GM18873 (cell line): ENCODE results near the gene RMI2.
"Not testable (repeated sequence)": the region's sequence is repeated elsewhere in the genome, so short reads cannot be mapped to it uniquely, and the experiment has no call there.

Experiments used
- ATAC-seq: cut with Tn5 transposase; IDR thresholded peaks from one replicate; pipeline ENCODE4 v1.9.1; 2021; ENCODE audit warnings: mild to moderate bottlenecking, moderate library complexity, moderate number of reproducible peaks; ENCODE audit not compliant: unreplicated experiment, low FRiP score

Gene RMI2

DNA sequence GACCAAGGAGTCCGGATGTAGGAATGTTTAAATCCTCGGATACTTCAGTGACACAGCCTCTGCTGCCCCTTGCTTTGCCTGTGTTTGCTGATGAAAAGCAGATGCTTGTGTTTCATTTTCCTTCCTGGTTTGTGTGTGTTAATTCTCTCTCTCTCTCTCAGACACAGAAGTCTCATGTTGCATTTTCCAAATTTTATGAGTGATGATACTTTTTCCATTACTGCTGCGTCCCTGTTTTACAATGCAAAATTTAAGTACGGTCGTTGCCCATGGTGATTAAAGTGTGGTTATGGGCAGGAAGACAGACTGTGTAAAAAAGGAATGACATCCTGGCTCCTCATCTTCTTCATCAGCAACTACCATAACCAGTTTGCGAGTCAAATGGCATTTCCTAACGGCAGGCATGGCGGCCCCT, 5.7 kb downstream of the RMI2 start:
- no peak for ATAC-seq

DNA sequence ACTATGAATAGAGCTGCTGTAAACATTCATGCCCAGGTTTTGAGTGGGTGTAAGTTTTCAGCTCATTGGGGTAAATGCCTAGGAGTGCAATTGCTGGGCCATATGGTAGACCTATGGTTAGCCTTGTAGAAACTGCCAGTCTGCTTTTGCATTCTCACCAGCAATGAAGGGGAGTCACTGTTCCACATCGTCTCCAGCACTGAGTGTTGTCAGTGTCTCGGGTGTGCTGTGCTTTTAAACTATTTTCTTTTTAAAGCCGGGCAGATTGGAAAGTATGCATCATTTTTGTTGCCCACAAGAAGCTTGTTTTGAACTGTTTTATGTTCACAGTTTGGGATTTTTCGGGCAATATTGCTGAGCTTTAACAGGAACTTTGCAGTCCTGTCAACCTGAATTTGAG, 7.9 kb downstream of the RMI2 start:
- no peak for ATAC-seq

DNA sequence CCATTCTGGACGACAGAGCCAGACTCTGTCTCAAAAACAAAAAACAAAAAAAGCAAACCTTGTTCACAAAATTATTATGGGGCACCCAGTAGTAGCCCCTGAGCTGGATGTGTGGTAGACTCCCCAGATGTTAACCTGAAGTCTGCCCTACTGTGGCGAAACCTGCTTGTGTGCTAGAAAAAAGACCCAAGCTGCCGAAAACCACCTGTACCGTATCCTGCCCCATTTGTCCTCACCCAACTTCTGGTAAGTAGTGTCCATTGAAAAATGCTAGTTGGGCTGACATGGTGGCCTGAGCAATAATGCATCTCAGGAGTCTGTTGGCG, 9.1 kb downstream of the RMI2 start:
- ATAC-seq: no peak

DNA sequence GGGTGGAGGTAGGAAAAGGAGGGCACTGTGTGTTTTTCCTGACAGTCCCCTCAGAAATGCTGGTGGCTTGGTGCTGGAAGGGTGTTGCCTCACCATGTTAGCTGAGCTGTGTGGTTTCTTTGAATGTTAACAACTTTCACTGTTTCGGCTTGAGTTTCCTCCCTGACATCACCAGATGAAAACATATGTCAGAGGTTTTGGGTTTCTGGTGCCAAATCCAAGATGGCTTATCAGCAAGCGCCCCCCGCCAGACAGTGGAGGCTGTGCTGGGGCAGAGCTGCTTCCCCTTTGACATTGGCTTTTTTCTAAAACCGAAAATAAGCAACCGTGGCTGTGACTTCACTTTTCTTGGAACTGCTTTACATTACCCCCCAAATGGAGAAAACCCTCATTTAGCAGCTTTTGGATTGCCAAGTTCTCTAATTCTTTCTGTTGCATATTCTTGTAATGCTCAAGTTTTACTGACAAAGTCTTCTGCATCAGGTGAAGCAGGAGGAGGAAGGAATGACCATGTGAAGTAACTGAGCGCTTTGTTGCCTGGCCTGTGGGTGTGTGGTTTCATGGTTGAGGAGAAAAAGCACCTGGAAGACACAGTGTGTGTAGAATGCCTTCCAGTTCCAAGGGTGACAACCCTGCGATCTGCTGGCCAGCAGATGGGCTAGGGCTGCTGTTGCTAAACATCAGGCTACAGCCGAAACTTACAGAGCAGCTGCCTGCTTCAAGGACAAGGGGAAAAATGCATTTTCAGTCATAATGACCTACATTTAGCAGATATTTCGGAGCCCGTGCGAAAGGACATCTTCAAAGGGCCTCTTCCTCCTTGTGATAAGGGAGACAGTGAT, 9.7 kb downstream of the RMI2 start:
- ATAC-seq: no peak

DNA sequence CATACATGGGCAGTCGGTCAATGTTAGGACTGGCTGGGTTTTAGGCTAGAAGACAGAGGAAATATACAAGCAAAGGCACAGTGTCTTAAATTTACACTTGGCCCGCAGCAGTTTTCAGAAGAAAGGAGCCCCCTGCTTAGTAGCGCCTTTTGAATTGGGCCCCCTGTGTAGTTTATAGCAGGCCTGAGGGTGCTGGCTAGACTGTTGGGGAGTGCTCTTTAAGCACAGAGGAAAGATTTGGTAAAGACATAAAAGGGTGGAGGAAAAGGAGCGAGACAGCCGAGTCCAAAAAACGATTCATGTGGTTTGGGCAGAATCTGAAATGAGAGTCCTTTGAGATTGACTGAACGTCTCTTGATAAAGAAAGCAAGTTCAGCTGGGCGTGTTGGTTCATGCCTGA, 10.6 kb downstream of the RMI2 start:
- no peak for ATAC-seq

DNA sequence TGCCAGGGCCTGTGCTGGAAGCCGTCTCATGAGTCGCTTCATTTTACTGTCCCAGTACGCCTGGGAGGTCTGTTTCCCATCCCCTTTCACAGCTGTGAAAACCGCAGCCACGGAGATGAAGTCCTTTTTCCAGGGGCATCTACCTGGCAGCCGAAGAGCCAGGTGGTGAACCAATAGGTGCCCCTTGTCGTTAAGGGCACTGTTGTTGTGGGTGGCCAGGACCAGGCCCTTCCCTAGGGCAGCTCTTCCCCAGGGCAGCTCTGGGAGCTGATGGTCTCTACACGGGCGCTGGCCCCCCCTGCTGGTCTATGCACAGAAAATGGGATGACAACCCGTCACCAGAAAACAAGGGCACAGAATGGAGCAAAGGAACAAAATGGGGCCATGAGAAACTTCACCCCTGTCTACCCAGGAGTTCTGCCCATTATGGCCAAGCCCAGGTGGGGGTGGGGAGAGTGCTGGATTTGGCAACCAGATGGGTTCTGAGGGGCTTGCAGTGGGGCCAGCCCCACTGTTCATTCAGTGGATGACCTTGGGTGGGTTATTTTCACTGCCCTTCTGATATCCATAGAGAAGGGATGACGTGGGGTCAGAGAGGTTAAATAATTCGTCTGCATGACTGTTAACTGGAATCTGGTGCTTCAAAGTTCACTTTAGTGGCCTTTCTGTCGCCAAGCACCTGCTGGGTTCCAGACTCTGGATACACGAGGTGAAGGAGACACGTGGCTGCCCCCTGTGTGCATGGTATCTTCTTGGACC, 11.5 kb downstream of the RMI2 start:
- no peak for ATAC-seq

DNA sequence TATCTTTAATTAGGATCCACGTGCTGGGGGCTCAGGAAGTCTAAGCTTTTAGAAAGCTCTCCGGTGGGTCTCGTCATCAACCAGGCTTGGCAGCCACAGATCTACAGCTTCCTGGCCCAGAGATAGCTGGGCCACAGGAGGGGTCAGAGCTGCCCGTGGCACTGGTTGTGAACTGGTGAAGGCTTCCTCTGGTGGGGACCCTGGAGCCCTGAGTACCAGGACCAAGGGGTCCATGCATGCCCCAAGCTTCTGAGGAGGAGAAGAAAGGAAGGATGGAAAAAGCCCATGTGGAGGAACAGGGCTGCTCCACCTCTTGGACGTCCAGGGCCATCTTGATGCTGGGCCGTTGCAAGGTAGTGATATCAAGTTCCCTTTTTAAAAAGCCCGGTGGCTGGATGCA, 13.3 kb downstream of the RMI2 start:
- no peak for ATAC-seq

DNA sequence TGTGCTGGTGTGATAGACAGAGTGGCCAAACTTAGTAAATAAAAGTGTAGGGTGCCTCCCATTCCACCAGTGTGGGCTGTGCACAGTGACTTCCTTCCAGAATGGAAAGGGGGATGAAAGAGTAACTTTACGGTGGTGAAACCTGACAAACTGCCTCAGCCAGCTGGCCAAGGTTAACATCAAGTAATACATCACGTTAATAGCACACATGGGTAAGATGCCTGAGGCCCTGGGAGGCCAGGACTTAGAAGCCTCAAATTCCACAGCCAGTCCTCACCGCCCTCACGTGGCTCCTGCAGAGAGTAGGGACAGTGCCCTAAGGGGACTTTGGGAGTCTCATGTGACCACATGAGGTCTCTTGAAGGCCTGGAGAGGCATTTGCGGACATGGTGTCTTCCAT, 14.1 kb downstream of the RMI2 start:
- no peak for ATAC-seq

DNA sequence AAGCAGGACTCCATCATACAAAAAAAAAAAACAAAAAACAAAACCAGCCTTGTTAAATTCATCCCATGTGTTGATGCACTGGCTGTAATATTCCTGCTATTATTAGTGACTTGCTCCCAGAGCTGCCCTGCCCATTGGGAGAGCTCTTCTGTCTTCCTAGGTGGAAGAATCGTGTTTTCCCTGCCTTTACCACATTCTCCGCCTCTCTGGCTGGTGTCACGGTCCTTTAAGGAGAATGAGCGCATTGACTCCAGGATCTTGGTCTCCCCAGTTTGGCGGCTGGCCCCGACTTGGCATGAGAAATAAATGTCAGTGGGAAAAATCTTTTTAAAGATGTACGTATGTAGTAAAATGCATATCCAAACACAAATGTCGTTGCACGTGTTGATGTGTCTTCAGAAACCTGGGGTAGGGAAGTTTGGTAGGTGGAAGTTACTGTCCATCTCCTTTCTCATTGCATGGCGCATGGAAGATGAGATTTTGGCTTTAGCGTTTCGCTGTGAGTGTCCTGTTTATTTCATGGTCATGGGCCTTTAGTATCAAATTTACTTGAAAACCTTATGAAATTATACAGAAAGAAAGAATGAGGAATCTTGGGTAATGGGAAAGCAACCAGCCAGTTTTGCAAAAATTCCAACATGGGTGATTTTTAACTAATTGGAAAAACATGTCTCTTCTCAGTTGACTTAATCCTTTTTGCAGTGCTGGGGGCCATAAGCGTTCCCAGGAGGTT, 15.5 kb downstream of the RMI2 start:
- no peak for ATAC-seq

DNA sequence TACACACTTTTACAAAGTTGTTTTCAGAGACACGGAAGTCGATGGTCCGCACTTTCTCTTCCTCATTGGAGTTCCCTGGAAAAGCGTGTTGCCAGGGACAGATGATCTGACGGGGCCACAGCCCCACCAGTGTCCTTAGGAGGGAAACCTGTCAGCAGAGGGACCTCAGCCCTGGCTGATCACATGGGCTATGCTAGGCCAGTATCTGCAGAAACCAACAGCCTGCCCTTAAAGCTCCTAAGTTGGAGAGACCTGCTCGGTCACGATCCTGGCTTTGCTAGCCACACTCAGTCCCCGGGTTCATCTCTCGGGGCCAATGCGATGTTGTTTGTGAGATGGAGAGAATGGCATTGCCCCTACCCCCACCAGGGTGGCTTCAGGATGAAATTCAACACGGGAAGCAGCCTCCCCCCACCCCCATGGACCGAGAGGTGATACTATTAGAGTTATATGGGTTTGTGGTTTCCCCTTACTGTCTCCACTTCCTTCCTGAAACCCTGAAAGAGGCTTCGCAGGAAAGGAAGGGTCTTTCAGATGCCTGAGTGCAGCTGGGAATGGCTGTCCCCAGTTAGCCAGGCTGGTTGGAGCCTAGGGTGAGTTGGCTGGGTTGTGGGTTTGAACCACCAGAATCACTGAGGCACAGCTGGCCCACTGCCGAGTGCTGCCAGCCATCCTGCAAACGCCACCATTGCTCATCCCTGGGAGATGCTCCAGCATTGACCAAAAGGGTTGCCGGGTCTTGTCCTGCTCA, 16.6 kb downstream of the RMI2 start:
- ATAC-seq: no peak

DNA sequence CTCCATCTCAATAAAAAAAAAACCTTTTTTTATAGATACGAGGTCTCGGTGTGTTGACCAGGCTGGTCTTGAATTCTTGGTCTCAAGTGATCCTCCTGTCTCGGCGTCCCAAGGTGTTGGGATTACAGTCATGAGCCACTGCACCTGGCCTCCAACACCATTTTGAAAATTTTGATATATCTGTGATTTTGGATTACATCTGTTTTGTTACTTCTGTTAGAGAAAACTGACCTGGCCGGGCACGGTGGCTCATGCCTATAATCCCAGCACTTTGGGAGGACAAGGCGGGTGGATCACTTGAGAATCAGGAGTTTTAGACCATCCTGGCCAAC, 18.6 kb downstream of the RMI2 start:
- no peak for ATAC-seq

DNA sequence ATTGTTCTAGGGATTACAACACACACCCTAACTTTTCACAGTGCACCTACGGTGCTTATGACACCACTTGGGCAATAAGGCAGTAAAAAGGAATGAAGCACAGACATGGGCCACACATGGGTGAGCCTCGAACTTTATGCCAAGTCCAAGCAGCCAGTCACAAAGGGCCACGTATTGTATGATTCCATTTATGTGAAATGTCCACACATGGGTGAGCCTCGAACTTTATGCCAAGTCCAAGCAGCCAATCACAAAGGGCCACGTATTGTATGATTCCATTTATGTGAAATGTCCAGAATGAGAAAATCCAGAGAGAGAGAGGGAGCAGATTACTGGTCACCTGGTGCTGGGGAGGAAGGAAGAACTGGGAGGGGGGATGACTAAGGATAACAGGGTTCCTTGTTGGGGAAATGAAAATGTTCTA, 22.2 kb downstream of the RMI2 start:
- no peak for ATAC-seq

DNA sequence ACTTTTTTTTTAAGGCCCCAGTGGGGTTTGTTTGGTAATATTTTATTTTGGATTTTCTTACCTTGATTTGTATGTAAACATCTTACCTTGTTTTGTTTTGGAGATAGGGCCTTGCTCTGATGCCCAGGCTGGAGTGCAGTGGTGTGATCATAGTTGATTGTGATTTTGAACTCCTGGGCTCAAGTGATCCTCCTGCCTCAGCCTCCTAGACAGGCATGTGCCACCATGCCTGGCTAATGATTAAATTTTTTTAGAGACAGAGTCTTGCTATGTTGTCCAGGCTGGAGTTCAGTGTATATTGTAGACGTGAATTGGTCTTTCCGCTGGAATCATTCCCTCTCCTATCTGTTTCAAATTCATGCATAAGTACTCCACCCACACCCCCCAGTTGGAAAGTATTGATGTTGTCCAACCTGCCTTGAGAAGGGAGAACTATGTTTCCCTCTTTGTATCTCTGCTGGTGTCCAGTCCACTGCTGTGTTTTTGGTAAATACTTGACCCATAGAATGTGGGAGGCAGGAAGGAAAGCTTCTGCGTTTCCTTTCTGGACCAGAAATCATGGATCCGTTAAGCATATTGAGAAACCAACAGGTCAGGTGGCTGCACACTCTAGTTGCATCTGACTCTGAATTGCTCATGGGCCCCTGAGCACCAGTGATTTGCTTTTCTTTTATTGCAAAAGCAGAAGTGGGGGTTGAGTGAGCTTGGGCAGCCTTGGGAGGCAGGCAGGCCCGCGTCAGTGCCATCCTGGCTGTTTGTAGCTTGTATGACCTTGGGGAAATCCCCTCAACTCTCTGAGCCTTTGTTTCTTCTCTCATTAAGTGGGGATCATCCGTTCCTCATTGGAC, 25.0 kb downstream of the RMI2 start:
- no peak for ATAC-seq

DNA sequence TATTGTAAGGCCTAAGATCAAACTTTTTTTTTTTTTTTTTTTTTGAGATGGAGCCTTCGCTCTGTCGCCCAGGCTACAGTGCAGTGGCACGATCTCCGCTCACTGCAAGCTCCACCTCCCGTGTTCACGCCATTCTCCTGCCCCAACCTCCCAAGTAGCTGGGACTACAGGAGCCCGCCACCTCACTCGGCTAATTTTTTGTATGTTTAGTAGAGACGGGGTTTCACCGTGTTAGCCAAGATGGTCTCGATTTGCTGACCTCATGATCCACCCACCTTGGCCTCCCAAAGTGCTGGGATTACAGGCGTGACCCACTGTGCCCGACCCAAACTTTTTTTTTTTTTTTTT, 25.6 kb downstream of the RMI2 start:
- not testable (repeated sequence) for ATAC-seq

DNA sequence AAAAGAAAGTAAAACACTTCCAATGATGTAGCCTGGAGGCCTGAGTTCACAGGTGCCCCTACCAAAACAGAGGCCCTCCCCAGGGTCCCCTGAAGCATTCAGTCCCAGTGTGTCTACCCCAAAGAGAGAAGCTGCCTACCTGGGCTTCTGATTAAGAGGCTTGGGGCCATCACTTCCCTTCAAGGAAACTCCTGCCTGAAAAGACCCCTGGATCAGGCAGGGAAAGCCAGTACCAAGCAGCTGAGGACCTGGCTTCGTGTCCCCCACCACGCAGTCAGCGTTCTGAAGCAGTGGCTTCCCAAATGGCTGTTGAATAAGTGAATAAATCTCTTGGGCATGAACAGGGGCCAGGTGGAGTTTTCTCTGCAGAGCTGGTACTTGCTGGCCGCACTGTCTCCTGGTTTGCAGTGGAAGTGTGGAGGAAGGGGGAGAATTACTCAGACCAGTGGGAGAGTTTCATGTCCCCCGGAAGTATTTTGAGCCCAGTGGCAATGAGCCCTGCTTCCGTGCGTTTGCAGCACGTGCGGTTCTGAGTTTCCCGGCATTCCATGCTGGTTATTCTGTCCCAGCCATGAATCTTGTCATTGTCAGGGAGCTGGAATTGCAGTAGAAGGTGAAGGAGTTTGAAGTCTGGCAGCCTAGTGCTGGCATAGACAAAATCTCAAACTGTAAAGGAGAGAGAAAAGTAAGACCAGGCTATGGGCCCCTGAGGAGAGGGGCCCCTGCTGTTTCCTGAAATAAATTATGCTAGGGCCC, 27.0 kb downstream of the RMI2 start:
- no peak for ATAC-seq

DNA sequence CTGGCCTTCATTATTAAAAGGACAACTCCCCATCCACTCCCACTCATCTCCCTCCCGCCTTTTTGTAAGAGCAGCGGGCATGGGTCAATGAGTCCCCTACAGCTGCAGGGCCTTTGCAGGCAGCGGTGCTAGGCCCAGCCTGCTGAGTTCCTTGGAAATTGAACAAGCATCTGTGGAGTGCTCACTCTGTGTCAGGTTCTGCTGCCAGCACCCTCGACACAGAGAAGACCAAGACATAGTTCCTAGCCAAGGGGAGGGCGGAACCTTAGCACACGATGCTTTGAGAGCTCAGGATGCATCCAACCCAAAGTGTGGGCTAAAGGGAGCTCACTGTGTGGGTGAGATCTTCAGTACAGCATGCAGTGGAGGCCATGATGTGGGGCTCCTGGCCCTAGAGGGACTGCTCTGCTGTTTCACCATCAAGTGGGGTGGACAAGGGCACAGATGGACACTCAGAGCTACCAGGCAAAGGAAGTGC, 27.6 kb downstream of the RMI2 start:
- no peak for ATAC-seq

DNA sequence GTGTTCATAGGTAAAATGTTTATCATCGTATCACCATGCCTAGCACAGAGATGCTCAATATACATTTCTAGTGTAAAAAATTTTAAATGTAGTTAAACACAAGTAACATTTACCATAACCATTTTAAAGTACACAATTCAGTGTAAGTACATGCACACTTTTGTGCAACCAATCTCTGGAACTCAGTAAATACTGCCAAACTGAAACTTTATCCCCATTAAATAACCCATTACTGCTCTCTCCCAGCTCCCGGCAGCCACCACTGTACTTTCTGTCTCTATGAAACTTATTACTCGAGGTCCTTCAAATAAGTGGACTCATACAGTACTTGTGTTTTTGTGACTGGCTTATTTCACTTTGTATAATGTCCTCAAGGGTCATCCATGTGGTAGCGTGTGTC, 29.0 kb downstream of the RMI2 start:
- no peak for ATAC-seq

DNA sequence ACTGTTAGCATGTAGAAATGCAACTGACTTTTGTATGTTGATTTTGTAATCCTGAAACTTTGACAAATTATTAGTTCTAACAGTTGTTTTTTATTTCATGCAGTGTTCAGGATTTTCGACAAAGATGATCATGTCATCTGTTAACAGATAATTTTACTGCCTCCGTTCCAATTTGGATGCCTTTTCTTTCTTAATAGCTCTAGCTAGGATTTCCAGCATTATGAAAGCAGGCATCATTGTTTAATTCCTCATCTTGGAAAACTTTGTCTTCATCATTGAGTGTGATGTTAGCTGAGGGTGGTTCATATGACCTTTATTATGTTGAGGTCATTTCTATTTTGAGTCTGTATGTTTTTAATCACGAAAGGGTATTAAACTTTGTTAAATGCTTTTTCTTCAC, 31.9 kb downstream of the RMI2 start:
- no peak for ATAC-seq

DNA sequence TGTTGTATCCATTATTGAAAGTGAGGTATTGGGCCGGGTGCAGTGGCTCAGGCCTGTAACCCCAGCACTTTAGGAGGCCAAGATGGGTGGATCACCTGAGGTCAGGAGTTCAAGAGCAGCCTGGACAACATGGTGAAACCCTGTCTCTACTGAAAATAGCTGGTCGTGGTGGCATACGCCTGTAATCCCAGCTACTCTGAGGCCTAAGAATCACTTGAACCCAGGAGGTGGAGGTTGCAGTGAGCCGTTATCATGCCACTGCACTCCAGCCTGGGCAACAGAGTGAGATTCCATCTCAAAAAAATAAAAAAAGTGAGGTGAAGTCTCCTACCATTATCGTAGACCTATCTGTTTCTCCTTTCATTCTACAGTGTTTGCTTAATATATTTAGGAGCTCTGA, 33.7 kb downstream of the RMI2 start:
- not testable (repeated sequence) for ATAC-seq
